HG03135 (cell line): ENCODE measurements around the gene DSCAML1.

Source experiments
- ATAC-seq: cut with Tn5 transposase; IDR thresholded peaks from one replicate; pipeline ENCODE4 v1.9.1; 2021; ENCODE audit warnings: mild to moderate bottlenecking, moderate library complexity; ENCODE audit not compliant: unreplicated experiment

The DSCAML1 gene

DNA sequence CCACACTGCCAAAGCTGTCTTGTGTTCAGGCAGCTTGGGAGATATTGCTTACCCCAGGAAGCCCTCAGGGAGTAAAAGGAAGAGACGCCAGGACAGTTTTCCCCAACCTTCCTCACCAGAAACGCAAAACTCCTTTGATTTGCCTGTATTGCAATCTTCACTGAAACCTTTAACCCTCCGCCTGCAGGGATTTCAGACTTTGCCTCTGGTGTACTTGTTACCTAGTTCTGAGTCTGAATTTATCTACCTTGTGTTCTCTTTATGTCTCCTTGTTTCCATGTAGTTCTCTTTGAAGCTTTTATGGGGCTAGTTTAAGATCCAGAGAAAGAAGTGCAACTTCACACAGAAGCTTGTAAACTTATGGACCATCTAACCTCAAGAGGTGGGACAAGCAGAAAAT is 154.2 kb downstream of the DSCAML1 start:
- ATAC-seq, result no peak

DNA sequence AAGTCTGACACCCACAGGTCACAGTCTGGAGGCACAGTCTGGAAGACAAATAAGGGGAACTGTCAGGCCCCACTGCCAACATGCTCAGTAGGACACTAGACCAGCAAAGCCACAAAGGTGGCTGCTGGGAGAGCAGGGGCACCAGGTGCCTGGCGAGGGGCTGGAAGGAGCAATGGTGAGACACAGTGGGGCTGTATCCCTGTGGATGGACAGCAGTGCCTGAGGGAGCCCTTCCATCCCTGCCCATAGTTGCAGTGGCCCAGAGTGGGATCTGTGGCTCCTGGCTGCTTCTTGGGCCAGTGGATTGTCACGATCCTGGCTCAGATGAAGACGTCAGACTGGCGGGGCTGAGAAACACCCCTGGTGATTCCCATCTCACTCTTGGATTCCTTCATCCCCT is 154.6 kb downstream of the DSCAML1 start:
- ATAC-seq, result no peak

DNA sequence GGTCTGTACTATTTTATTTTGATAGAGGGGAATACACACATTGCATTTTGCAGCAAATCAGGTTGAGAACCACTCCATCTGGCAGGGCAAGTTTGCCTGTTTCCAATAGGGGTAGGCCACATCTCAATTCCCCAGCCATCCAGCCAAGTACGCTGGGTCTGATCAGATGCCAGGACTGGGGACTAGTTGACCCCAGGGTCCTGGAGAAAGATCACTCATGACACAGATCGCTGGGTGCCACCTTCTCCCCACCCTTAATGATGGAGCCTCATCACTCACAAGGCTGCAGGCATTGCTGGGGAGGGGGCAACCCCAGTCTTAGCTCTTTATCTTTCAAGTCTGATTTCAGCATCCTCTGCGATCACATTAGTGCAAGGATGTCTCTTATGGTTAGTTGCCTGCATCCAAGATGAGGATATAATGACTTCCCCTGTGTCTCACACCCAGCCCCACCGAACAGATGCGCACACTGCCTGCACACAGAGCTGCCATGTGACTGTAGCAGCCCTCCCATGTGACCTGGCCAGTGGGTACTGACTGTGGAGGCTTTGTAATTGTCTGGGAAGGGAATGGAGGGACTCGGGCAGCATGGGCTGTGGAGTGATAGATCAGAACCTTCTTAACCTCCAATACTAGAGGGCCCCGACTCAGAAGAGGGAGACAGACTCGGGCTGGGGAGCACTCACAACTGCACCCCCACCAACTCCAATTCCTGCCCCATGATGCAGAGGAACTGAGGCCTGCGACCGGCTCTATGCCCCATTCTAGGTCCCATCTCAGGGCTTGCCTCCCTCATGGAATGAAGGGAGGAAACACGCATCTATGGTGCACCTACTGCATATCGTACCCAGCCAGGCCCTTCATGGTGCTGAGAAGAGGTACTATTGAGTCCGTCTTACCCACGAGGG is 155.8 kb downstream of the DSCAML1 start:
- no peak for ATAC-seq

DNA sequence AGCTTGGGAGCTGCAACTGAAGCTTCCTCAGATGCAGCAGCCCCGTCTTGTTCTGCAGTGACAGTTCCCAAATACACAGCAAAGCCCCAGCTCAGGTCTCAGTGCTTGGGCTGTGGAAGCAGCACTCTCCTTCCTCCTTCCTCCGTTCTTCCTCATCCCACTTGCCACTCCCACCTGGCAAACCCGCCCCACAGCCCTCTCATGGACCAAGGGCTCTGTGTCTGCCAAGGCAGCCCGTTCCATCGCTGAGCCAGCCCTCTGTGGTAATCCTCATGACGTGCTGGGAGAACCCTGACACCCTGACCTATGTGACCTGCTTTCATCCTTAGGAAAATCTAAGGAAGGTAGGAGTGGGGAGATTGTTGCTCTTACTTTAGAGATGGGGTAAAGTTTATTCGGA is 157.0 kb downstream of the DSCAML1 start:
- ATAC-seq, result no peak

DNA sequence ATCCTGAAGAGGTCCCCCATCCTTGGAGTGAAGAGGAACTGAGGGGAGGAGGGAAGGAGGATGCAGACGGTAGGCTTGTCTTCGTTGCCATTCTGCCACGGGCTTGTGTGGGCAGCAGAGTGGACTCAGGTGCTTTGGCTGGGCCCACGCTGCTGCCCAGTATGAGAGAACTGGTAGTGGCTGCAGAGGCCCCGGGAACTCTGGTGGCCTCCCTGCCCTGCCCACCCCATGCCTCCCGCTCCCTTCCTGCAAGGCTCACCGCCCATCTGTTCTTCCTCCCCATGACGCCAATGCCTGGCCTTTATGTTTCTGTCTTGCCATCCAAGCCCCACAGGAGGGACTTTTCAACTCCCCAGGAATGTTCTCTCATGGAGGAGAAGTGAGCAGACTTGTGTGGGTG is 157.4 kb downstream of the DSCAML1 start:
- ATAC-seq, result no peak

DNA sequence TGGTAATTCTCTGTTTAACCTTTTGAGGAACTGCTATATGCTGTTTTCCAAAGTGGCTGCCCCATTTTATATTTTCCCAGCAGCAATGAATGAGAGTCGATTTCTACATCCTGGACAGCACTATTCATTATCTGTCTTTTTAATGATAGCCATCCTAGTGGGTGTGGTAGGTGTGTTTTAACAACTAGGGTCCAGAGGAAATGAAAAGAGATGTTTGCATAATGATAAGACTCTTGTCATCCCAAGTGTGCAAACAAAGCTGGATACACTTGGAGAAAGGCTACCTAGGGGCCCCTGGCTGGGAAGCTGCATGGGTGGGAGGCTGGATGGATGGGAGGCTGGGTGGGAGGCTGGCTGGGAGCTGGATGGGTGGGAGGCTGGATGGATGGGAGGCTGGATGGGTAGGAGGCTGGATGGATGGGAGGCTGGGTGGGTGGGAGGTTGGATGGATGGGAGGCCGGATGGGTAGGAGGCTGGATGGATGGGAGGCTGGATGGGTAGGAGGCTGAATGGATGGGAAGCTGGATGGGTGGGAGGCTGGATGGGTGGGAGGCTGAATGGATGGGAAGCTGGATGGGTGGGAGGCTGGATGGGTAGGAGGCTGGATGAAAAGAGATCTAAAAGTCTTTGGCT is 158.0 kb downstream of the DSCAML1 start:
- no peak for ATAC-seq

DNA sequence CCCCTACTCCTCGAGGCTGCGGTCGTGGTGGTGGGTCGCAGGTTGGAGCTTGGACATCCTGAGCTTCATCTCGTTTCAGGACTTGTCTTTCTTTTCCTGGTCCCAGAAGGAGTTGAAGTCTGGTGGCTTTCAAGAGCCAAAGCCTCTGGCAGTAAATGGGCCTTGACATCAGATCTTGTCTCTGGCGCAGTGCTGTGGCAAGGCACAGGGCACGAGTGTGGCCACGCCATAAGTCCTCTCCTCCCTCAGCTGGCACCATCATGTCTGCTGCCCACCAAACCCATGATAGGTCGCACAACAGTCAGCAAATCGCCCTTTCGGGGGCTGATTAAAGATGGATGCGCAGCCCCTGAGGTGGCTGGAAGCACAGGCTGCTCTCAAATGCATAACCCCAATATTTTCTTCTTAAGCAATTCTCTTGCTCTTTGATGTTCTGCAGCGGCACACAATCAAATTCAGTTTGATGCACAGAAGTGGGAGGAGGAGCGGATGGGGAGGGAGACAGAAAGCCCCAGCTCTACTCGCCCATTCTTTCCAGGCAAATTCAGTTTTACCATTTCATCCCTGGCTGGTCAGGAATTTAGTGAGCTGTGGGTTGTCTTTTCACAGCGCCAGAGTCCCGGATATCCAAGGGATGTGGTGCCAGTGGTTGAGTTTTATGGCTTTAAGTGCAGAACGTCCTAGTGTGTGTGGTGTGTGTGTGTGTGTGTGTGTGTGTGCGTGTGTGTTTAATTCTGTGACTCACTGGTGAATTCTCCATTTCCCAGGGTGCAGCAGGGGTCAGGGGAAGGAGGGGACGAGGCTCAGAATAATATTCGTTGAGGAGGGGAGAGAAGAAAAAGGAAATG is 162.0 kb downstream of the DSCAML1 start:
- ATAC-seq, result no peak

DNA sequence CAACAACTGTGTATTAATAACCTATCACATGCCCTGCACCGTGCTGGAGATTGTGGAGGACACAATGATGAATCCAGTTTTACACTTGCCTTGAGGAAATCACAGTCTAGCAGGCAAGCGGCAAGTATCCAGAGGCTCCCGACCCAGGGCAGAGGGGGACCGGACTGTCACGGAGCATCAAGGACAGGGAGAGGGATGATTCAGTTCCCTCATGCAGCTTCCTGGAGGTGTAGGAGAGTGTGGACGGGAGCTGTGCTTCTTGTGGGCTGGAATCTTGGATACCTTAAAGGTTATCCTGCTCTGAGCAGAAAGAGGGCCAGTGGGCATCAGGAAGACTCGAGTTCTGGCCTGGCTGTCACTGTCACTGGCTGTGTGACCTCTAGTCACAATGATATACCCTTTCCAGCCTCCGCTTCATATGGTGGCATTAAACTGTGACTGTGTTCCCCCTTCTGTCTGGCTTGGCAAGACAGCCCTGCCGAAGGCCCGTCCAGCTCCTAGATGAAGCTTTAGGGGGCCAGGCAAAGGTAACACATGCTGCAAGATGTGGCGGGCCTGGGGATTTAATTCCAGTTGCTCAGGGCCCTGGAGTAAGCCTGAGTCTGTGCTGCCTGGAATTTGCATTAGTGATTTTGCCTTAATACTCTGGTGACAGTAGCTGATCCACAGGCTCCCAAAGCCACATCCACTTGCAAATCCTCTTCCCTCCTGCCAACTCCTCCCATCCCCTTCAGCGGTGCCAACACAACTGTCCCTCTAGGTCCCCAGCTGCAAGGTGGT is 162.8 kb downstream of the DSCAML1 start:
- no peak for ATAC-seq

DNA sequence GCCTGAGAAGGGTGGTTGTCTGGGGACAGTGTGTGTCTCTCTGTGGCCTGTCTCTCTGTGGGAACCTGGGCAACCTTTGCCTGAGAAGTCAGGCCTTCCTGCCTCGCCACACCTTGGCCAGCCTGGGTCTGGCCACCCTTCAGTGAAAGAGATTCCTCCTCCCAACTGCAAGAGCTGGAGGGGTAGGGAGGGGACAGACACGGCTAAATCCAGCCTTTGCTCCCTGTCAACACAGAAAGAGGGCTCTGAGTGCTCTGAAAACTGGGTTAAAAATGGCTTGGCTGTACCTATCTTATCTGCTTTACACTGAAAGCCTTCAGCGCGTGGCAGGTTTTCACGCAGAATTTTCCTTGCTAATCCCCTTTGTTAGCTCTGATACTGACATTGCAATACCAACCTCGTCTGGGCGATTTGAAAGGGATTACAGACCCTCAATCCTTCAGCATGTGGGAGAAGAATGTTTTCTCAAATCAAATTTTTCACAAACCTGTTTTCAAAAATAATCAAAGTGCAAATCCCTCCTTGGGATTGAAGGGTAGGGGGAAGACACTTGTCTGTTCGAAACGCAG is 163.7 kb downstream of the DSCAML1 start:
- no peak for ATAC-seq

DNA sequence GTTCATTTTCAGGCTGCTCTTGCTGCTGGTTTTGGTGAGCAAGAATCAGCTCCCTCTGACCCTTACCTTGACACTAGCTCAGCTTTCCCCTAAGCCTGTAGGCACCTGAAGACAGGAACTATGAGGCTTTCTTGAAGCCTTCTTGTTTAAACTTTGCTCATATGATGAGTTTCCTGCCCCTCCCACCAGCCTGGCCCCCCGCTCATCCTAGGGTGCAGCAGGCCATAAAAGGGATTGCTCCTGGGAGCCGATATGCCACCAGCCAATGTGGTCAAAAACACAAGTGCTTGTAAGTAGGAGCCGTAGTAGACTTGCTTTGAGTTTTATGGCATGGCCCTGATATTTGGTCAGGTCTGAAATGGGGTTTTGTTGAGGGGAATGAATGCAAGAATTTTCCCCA is 164.7 kb downstream of the DSCAML1 start:
- ATAC-seq, result no peak

DNA sequence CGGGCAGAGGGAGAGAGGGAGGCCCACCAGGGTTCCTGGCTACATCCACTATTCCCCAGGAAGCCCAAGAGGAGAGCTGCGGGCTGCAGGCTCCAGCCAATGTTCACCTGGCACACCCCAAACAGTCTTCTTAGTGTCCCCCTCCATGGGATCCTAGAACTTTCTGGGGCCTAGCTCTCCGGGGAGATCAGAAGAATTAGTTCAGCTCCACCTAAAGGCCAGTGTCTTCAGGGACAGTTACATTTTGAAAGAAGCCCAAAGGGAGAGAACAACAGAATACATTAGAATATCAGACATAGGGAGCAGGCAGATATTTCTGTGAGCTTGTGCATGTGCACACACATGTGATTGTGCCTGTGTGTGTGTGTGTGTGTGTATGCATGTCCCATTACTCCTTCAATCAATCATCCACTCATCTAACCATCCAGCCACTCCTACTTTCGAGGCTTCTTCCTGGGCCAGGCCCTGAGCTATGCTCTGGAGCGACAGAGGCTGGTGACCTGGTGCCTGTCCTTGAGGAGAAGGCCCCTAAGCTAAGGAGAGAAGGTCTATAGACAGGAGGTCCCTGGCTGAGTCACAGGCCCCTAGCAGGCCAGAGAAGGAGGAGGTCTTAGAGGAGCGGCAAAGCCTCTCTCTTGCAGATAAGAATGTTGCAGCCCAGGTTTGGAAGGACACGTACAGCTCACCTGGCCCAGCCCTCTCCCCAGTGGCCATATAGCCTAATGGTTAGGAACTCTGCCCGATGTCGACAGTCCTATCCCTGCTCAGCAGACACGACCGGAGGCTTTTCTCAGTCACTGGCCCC is 165.5 kb downstream of the DSCAML1 start:
- no peak for ATAC-seq

DNA sequence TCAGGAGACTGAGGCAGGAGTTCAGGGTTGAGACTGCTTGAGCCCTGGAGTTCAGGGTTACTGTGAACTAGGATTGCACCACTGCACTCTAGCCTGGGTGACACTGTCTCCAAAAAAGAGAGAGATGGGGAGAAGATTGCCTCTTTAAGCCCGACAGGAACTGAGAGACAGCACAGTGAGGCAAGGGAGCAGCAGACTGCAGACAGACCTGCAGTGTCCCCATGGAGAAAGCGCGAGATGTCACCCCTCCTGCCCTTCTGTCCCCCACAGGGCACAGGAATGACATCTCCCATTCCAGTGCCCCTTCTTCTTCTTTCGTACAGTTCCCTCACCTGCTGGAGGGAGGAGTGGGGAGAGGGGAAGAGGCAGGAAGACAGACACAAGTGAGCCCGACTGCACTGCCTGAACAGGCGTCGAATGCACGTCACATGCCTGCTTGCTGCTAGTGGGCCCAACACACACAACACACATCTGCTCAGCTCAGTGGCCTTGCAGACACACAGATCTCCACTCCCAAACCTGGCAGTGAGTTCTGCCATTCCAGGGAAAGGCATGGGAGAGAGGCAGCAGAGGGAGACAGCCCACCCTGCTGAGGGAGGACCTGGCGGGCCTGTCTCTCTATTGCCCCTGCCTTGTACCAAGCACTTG is 167.0 kb downstream of the DSCAML1 start:
- no peak for ATAC-seq

DNA sequence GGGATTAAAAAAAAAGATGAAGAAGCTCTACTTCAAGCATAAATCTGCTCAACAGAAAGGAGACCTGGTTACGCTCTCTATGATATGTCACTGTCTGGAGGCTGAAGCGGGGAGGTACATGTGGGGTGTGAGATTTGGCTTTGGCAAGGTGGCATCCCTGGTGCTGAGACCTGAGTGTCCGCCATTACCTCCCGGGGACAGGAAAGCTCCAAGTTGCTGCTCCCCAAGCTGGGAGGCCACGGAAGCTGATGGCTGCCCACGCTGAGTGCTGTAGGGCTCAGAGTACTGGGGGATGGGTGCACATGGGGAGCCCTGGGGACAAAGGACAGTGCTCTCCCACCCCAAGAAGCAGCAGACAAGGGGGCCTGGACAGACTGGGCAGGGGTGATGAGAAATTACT is 167.9 kb downstream of the DSCAML1 start:
- ATAC-seq, result no peak

DNA sequence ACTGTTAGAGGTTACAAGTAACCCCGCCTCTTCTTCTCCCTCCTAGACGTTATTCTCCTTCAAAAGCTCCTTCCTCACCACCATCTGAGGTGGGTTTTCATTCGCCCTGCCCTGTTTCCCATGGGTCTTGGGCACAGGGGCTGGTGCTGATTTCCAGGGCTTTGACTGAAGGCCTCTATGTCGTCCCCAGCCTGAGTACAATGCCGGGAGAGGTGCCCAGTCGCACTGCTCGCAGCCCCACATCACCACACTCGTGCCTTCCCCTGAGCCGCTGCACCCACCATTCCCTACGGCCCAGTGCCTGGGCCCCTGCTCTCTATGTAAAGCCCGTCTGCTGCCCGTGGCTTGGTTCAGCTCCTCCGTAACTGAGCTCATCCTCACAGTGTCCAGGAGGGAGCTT is 169.8 kb downstream of the DSCAML1 start:
- no peak for ATAC-seq

DNA sequence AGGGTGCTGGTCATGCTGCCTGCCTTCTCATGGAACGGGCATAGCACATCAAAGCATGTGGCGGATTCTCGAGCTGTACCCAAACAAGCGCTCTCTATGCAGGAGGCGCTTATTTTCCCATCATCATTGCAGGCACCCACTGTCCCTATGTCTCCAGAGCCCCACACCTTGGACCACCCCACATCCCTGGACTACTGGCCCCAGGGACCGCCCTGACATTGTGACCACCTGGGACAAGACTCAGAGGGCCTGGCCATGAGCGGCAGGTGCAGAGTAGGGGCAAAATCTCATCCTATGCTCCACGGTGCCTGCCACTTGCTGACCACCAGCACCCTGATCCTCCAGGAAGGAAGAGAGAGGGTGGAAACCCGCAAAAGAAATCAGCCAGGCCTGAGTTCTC is 170.4 kb downstream of the DSCAML1 start:
- ATAC-seq, result no peak

DNA sequence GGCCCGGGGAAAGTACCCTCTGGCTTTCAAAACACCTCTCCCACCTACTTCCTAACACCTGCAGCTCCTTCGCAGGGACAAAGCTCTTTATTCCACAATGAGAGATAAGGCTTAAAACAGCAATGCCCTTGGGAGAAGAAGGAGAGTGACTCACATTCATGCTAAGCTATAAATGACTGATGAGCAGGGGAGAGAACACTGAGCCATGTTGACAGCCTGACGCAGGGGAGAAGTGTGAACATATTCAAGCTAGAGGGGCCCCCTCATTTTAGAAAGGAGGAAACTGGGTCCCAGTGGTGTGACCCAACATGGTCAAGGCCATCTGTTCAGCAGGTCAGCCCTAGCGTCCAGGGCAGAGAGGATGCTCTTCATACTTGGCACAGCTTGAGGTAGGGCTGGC is 171.8 kb downstream of the DSCAML1 start:
- ATAC-seq, result no peak

DNA sequence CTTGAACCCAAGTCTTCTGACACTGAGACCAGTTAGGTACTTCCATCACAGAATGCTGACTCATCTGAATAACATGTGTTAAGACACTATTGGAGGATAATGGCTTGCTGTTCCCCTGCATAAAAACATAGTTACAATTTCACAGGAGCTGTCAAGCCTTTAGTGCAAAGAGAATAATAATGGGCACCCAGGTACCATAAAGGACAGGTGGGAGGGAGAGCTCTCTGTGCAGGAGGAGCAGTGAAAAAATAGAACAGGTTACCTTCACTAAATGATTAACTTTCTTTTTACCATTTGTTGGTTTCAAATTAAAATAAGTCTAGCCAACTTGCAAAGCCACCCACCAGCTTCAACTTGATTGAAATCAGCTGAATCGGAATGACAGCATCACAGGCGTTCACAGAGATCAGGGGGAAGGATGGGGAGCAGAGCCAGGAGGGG is 173.2 kb downstream of the DSCAML1 start:
- ATAC-seq, result no peak

DNA sequence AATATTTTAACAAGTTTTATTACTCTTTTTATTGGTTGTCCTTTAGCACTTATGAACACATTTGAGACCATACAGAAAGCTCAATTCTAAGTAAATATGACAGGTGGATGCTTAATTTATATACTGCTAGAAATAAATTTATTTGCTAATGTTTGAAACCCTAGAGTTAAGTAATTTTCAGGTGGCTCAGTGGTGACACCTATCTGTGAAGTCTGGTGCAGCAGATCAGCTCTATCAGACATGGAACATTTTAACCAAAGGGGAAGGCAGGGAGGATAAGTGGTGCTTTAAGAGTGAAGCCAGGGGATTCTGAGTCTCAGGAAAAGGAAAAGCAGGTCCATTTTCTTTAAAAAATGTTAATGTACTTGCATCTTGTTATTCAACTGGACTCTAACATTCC is 175.8 kb downstream of the DSCAML1 start:
- no peak for ATAC-seq

DNA sequence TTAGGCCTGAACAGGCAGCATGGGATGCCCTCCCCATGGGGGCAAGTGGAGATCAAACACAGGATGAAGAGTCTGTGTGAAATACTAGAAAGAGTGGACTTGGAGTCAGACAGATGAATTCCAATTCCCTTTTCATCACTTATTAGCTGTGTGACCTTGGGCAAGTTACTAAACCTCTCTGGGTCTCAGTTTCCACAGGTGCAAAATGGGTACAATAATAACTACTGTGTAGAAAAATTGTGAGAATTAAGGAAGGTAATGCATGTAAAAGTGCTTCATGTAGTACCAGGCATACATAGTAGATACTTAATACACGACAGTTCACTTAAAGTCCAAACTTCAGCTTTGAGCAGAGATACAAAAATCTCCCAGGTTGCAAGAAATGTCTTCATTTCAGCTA is 176.4 kb downstream of the DSCAML1 start:
- no peak for ATAC-seq
